ENCODE measurements around the gene CCL3. TPM values are rescaled to one million over a fixed set of nuclear protein-coding genes. Genes with fewer than 3 reads are reported as not detected.

The CCL3 gene
- 0.98 TPM for total RNA-seq (2021; ENCODE audit: unreplicated experiment)
- not detected in 2 replicates for polyA plus RNA-seq (2012)
- not detected for Bru-seq, nascent RNA
- not detected for BruChase-seq, experiment 1, labeled RNA remaining after a 6-hour chase
- not detected for BruChase-seq, experiment 2, labeled RNA remaining after a 2-hour chase
- long read RNA-seq, partial matches to known transcripts, result 0 of 2 reads
- long read RNA-seq, other reads (novel, unspliced or antisense), result 2 of 2 reads

DNA sequence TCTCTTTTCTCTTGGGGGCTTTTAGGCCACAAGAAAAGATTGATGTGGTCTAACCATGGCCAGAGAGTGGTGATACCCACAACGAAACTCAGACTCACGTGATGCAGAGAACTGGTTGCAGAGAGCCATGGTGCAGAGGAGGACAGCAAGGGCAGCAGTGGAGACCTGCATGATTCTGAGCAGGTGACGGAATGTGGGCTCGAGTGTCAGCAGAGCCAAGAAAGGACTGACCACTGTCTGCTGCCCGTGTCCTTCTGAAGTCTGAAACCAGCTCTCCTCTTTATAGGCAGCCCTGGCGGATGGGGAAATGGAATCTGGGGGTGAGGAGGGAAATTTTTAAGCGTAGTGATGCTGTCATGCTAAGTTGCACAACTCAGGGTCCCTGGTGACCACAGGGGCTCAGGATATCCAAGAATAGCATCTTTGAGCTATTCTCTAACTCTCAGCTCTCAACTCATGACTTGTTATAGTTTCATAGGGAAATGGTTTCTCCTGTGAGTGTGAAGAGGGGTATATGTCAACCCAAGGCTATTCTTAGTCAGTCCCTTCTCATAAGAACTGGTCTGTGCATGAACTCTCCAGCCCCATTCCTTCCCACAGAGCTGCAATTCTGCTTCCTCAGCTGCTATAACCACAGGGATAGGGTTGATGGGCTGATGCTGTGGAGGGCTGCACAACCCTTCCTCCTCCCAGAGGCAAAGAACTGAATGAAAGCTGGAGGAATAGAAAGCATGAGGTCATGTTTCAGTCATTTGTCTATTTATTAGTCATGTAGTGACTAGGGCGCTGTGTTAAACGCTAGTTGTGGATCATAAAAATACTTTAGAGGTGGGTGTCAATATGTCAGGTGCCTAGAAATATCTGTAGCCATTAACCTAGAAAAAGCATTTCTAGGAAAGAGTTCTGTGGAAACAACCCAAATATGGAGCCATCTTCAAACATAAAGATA, at the start of gene CCL3:
Gene CCL3 (minus strand): TSS at position 256 of the 949 bp plus-strand sequence. CDS start 85 bp downstream, at position 171.
- ATAC-seq (no peak), DNase-seq (ENCODE audit: low read depth, low spot score) (no peak)
- H3K4me1 ChIP-seq (ENCODE audit: control insufficient read depth in 1 of 2, insufficient read depth in 2 of 2, low read length in 2 of 2), result no peaks in the 10 kb centered on the region
- no peaks in the 10 kb centered on the region for H3K9me3 ChIP-seq (ENCODE audit: control insufficient read depth in 1 of 2, insufficient read depth in 1 of 2, low read depth in 1 of 2, low read length in 2 of 2)
- RAD21 ChIA-PET (ENCODE audit: low non-redundant PET in 1 of 2, low total read pairs in 2 of 2, uncharacterized antibody in 2 of 2, unreplicated experiment in 2 of 2), result no interaction called here
- no peaks in the 10 kb centered on the region for H3K9me2 ChIP-seq (ENCODE audit: insufficient read depth)
- intact Hi-C loops (cut with micrococcal nuclease), result no loop called here
- no peak within 1 kb of the TSS for H3K9ac ChIP-seq (ENCODE audit: low read length)
- H3K27ac ChIP-seq (ENCODE audit: low read depth, low read length), result no peak within 1 kb of the TSS
- CTCF ChIA-PET, result interaction anchor here (1.2 kb wide), 1 partner anchor 18 kb away, joined by 3 read pairs; no protein-coding TSS in a partner anchor
- TF ChIP-seq JUND (IDR thresholded peaks at IDR 0.05) (no peak), POLR2A (IDR thresholded peaks at IDR 0.05; ENCODE audit: borderline replicate concordance, extremely low read depth, insufficient read depth, insufficient read length) (no peak), EZH2 (IDR thresholded peaks at IDR 0.05) (no peak), POLR2AphosphoS5 (IDR thresholded peaks at IDR 0.05; ENCODE audit: low read depth, low read length) (no peak), RAD21 (IDR thresholded peaks at IDR 0.05; ENCODE audit: low read depth) (no peak), FOSL1 (IDR thresholded peaks at IDR 0.05; ENCODE audit: low read depth) (no peak), CTCF (IDR thresholded peaks at IDR 0.05 in 2 of 3, conservative IDR thresholded peaks at IDR 0.05 in 1 of 3; ENCODE audit: borderline replicate concordance in 1 of 3, insufficient read depth in 1 of 3, low read depth in 2 of 3, low read length in 2 of 3) (no peak), SIN3A (IDR thresholded peaks at IDR 0.05; ENCODE audit: low read depth) (no peak), CBX3 (IDR thresholded peaks at IDR 0.05; ENCODE audit: low read depth) (no peak), ATF3 (IDR thresholded peaks at IDR 0.05) (no peak), EGR1 (IDR thresholded peaks at IDR 0.05; ENCODE audit: low read depth) (no peak), ZFX (IDR thresholded peaks at IDR 0.05) (no peak), EZH2phosphoT487 (IDR thresholded peaks at IDR 0.05; ENCODE audit: borderline replicate concordance) (no peak), ZNF274 (IDR thresholded peaks at IDR 0.05; ENCODE audit: low read depth, low read length) (no peak), CEBPB (IDR thresholded peaks at IDR 0.05; ENCODE audit: low read depth) (no peak), ELF1 (IDR thresholded peaks at IDR 0.05; ENCODE audit: borderline replicate concordance, low read depth) (no peak)
- no TSS peak for BruUV-seq (replicated peaks)
- H3K79me2 ChIP-seq (ENCODE audit: insufficient read depth, low read length), result no peaks in the 10 kb centered on the region
- no peak within 1 kb of the TSS for H3K4me3 ChIP-seq (replicated peaks in 1 of 2; ENCODE audit: low read depth in 1 of 2, low read length in 2 of 2)
- H3K36me3 ChIP-seq (ENCODE audit: control insufficient read depth in 1 of 2, insufficient read depth in 2 of 2, low read length in 2 of 2), result no peaks in the 10 kb centered on the region
- 0 out of 2 replicates have a peak, but pooled peaks cover 9% of the 10 kb centered on the region for H3K27me3 ChIP-seq (ENCODE audit: insufficient read depth, low read length)
- no peaks in the 10 kb centered on the region for H4K20me1 ChIP-seq (ENCODE audit: insufficient read depth)
- POLR2A ChIA-PET, result no interaction called here
- no peak within 1 kb of the TSS for H3K4me2 ChIP-seq (ENCODE audit: low read length)
- H2AFZ ChIP-seq (ENCODE audit: low read depth, low read length, poor library complexity, severe bottlenecking), result no peak within 1 kb of the TSS
